DND-41 (cell line): Measurements from ENCODE around the gene GHDC.
"Not testable (repeated sequence)": the region's sequence is repeated elsewhere in the genome, so short reads cannot be mapped to it uniquely, and the experiment has no call there.

Experiments used
- ATAC-seq: fragments of 200-7000 bp; cut with Tn5 transposase; 3 replicates; pipeline ENCODE4 v1.9.1; 2021; ENCODE audit warnings: low read depth; ENCODE audit not compliant: insufficient read depth
- DNase-seq: peaks from one replicate; pipeline ENCODE4 v3.0.0-alpha.2; 2020
- H2AFZ ChIP-seq: 2 replicates; pipeline ENCODE4 v1.6.0; 2012; ENCODE audit warnings: low read depth, low read length
- H3K27ac ChIP-seq: 2 replicates; pipeline ENCODE4 v1.5.1; 2012; ENCODE audit warnings: low read length, inconsistent platforms
- H3K27me3 ChIP-seq: fragments of 200-600 bp; sonication (generic); 2 replicates; pipeline ENCODE4 v1.6.0; 2012; ENCODE audit warnings: low read length, mild to moderate bottlenecking, inconsistent platforms; ENCODE audit not compliant: insufficient read depth, poor library complexity
- H3K36me3 ChIP-seq: 2 replicates; pipeline ENCODE4 v1.5.1; 2012; ENCODE audit warnings: low read length, inconsistent platforms; ENCODE audit not compliant: insufficient read depth
- H3K4me1 ChIP-seq: 2 replicates; pipeline ENCODE4 v1.5.1; 2012; ENCODE audit warnings: mild to moderate bottlenecking, low read length; ENCODE audit not compliant: insufficient read depth
- H3K4me2 ChIP-seq: 2 replicates; pipeline ENCODE4 v1.6.0; 2012; ENCODE audit warnings: mild to moderate bottlenecking, moderate library complexity, low read length, inconsistent platforms; ENCODE audit not compliant: insufficient read depth
- H3K4me3 ChIP-seq, 2 experiments: fragments of 200-600 bp in 1 of 2; shearing (Covaris generic) in 1 of 2; 2 replicates each; pipeline ENCODE4 v1.5.1; 2012 to 2016; ENCODE audit warnings: inconsistent platforms in 2 of 2, low read length in 2 of 2, mild to moderate bottlenecking in 2 of 2, low read depth in 1 of 2, moderate library complexity in 1 of 2
- H3K79me2 ChIP-seq: 2 replicates; pipeline ENCODE4 v1.6.0; 2012; ENCODE audit warnings: low read length, inconsistent platforms; ENCODE audit not compliant: insufficient read depth
- H3K9ac ChIP-seq: 2 replicates; pipeline ENCODE4 v1.6.0; 2012; ENCODE audit warnings: low read depth, mild to moderate bottlenecking, inconsistent platforms, low read length, moderate library complexity
- H3K9me3 ChIP-seq: 2 replicates; pipeline ENCODE4 v1.5.1; 2012; ENCODE audit warnings: low read length, moderate library complexity, mild to moderate bottlenecking, inconsistent platforms; ENCODE audit not compliant: insufficient read depth, severe bottlenecking
- H4K20me1 ChIP-seq: 2 replicates; pipeline ENCODE4 v1.6.0; 2012; ENCODE audit warnings: low read length; ENCODE audit not compliant: insufficient read depth
- EZH2 ChIP-seq: IDR thresholded peaks from 3 replicates; pipeline ENCODE4 v1.6.1; 2012; ENCODE audit warnings: borderline replicate concordance, low read depth, mild to moderate bottlenecking, moderate library complexity, low read length, inconsistent platforms; ENCODE audit not compliant: severe bottlenecking
- TF ChIP-seq, protein P1 (sequence below): IDR thresholded peaks from 2 replicates; pipeline ENCODE4 v1.5.1; 2012; ENCODE audit warnings: borderline replicate concordance, low read length, moderate library complexity, mild to moderate bottlenecking; ENCODE audit not compliant: poor library complexity, severe bottlenecking; ENCODE audit errors: extremely low read depth

GHDC gene

DNA sequence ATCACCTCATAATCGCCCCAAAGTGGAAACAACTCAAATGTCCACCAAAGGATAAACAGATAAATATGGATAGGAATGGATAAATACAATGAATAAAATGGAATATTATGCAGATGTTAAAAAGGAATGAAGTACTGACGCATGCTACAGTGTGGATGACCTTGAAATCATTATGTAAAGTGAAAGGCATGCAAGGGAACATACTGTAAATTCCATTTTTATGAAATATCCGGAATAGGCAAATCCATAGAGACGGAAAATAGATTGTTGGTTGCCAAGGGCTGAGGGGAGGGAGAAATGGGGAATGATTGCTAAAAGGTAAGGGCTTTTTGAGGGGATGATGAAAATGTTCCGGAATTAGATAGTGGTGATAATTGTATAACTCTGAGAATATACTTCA, 45.9 kb upstream of the GHDC start:
- Histone ChIP-seq H4K20me1 (no peaks in the 10 kb centered on the region; the same call in 1 of the 2 replicates), H3K79me2 (peaks cover 41% of the 10 kb centered on the region), H3K4me1 (no peaks in the 10 kb centered on the region), H2AFZ (no peak overlapping the region), H3K9ac (no peak overlapping the region), H3K27ac (no peak overlapping the region), H3K9me3 (no peaks in the 10 kb centered on the region), H3K27me3 (no peaks in the 10 kb centered on the region), H3K4me2 (no peak overlapping the region), H3K4me3 (no peak overlapping the region), H3K36me3 (no peaks in the 10 kb centered on the region)
- TF ChIP-seq, protein P1, sequence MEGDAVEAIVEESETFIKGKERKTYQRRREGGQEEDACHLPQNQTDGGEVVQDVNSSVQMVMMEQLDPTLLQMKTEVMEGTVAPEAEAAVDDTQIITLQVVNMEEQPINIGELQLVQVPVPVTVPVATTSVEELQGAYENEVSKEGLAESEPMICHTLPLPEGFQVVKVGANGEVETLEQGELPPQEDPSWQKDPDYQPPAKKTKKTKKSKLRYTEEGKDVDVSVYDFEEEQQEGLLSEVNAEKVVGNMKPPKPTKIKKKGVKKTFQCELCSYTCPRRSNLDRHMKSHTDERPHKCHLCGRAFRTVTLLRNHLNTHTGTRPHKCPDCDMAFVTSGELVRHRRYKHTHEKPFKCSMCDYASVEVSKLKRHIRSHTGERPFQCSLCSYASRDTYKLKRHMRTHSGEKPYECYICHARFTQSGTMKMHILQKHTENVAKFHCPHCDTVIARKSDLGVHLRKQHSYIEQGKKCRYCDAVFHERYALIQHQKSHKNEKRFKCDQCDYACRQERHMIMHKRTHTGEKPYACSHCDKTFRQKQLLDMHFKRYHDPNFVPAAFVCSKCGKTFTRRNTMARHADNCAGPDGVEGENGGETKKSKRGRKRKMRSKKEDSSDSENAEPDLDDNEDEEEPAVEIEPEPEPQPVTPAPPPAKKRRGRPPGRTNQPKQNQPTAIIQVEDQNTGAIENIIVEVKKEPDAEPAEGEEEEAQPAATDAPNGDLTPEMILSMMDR: no peak
- no peak for TF ChIP-seq EZH2
- DNase-seq: no peak
- no peak for ATAC-seq

DNA sequence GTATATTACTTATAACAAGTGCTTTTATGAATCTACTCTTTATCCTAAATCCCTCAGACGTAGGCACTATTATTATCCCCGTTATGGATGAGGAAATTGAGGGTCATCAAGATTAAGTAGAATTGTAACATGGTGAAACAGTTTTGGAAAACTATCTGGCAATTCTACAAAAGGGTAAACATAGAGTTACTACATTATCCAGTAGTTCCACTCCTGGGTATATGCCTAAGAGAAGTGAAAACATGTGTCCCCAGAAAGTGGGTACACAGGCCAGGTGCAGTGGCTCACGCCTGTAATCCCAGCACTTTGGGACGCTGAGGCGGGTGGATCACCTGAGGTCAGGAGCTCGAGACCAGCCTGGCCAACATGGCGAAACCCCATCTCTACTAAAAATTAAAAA, 45.3 kb upstream of the GHDC start:
- H3K9me3 ChIP-seq, H3K9ac ChIP-seq, H3K27ac ChIP-seq, H3K27me3 ChIP-seq, H3K36me3 ChIP-seq, DNase-seq, ATAC-seq, H3K4me3 ChIP-seq, H4K20me1 ChIP-seq, H3K4me1 ChIP-seq, H3K4me2 ChIP-seq, H2AFZ ChIP-seq: not testable (repeated sequence)
- H3K79me2 ChIP-seq: peaks cover 45% of the 10 kb centered on the region

DNA sequence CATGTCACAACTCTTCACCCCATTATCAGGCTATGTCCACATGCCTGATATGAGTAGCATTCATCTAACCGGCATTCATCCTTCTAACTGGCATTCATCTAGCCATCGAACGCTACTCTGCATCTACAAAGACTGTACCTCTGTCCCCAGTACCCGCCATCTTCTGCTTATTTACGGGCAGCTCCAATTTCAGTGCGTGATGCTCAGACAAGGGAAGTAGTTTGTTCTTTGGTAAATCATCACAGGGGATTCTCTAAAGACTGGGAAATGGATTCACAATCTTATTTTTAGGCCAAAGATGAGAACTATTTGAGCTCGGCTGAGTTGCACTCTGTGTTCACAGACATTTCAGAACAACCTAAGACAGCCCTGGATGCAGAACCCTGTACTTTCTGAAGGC, 42.5 kb upstream of the GHDC start:
- Histone ChIP-seq H3K4me1 (no peaks in the 10 kb centered on the region), H3K4me3 (no peak overlapping the region), H4K20me1 (no peaks in the 10 kb centered on the region; the same call in 1 of the 2 replicates), H3K27ac (no peak overlapping the region), H3K79me2 (peaks cover 38% of the 10 kb centered on the region), H3K36me3 (peaks cover 2% of the 10 kb centered on the region; the same call in 1 of the 2 replicates), H2AFZ (no peak overlapping the region), H3K9me3 (no peaks in the 10 kb centered on the region), H3K4me2 (no peak overlapping the region), H3K27me3 (no peaks in the 10 kb centered on the region), H3K9ac (no peak overlapping the region)
- no peak for DNase-seq
- TF ChIP-seq, protein P1: no peak
- TF ChIP-seq EZH2: no peak
- ATAC-seq: no peak

DNA sequence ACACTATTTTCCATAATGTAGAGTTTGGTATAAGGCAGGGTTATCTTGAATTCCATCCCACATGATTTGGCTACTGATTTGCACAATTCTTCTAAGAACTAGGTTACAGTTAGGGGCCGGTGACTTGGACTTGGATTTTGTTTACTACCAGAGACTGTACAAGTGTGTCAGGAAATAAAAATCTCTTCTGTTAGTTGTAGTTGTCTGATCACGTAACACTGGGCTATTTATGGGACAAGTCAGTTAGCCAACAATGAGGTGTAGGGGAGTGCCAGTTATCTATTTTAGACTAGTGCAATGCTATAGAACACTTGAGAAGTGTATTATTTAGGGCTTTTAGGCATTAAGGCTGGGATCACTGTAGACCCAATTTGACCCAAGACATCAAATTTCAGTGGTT, 39.7 kb upstream of the GHDC start:
- no peak overlapping the region for H3K4me2 ChIP-seq
- no peak overlapping the region for H2AFZ ChIP-seq
- H3K9ac ChIP-seq: no peak overlapping the region
- TF ChIP-seq EZH2: no peak
- TF ChIP-seq, protein P1: no peak
- H4K20me1 ChIP-seq: no peaks in the 10 kb centered on the region; the same call in 1 of the 2 replicates
- DNase-seq: no peak
- no peaks in the 10 kb centered on the region for H3K27me3 ChIP-seq
- no peak for ATAC-seq
- H3K9me3 ChIP-seq: no peaks in the 10 kb centered on the region
- peaks cover 27% of the 10 kb centered on the region for H3K79me2 ChIP-seq
- H3K4me1 ChIP-seq: no peaks in the 10 kb centered on the region
- peaks cover 2% of the 10 kb centered on the region; the same call in 1 of the 2 replicates for H3K36me3 ChIP-seq
- H3K27ac ChIP-seq: no peak overlapping the region
- no peak overlapping the region for H3K4me3 ChIP-seq
